Measurements from ENCODE around the gene TSTD1. TPM values are rescaled to one million over a fixed set of nuclear protein-coding genes. Genes with fewer than 3 reads are reported as not detected.
A peak's percentile ranks its signal among the peaks of the same experiment; 100 is the strongest.

Gene TSTD1
- total and polyA plus RNA-seq, 2 donors (not counting 1 experiment from before 2014, with no cell fraction given) = 0.24 to 0.66 TPM

DNA sequence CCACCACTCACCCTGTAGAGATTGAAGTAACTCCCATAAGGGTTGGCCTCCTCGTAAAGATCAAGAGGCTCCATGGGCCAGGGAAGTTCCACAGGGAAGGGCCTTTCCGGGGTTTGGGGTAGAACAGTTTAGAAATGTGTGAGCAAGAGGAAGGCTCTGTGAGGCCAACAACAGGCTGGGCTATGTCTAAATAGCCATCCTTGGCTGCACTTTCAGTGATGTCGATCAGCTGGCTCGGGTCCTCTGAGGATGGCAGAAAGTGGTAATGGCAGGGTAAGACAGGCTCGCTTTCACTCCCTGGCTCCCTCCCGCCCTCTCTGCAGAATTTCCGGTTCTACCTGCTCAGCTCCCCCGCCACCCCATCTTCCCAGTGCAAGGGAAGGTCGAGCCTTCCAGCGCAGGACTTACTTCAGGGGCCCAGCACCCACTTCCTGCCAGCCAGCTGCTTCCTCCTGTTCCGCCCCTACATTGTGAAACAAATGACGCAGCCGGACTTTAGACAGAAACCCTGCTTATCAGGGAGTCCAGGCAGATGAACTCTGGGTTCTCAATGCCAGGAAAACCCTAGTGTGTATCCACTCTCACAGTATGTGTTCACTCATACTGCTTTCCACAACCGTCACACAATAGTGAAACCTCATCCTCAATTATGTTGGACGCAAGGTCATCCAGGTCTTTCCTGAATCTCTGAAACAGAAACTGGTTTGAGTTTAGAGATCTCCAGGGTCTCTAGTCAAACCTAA lies 25.1 kb downstream of the TSTD1 start:
- Histone ChIP-seq H3K79me2 (ENCODE audit: control insufficient read depth, insufficient read depth, low read length) (no peaks in the 10 kb centered on the region), H3K4me3 (replicated peaks in 1 of 4; ENCODE audit: control extremely low read depth in 1 of 4, insufficient read depth in 1 of 4, low read depth in 3 of 4, low read length in 4 of 4) (no peak overlapping the region), H3K27ac (ENCODE audit: insufficient read depth, low read length) (no peak overlapping the region), H3K9me3 (ENCODE audit: control insufficient read depth, insufficient read depth, low read depth, low read length) (no peaks in the 10 kb centered on the region), H2AFZ (ENCODE audit: low read length) (no peak overlapping the region), H3K4me1 (ENCODE audit: control insufficient read depth, extremely low read depth, insufficient read depth, low read length) (no peaks in the 10 kb centered on the region), H3K36me3 (ENCODE audit: control insufficient read depth, insufficient read depth, low read length) (no peaks in the 10 kb centered on the region), H3K9ac (ENCODE audit: insufficient read depth, low read length) (no peak overlapping the region), H3K27me3 (ENCODE audit: control insufficient read depth, insufficient read depth, low read length) (peaks cover 4% of the 10 kb centered on the region), H4K20me1 (ENCODE audit: control insufficient read depth, extremely low read depth, insufficient read depth, low read length) (no peaks in the 10 kb centered on the region), H3K4me2 (ENCODE audit: extremely low read depth, insufficient read depth, low read length) (peak overlapping the region; percentile 11)
- no peak for TF ChIP-seq EZH2 (IDR thresholded peaks at IDR 0.05; ENCODE audit: low read length, missing control alignments)
- TF ChIP-seq, protein P1, sequence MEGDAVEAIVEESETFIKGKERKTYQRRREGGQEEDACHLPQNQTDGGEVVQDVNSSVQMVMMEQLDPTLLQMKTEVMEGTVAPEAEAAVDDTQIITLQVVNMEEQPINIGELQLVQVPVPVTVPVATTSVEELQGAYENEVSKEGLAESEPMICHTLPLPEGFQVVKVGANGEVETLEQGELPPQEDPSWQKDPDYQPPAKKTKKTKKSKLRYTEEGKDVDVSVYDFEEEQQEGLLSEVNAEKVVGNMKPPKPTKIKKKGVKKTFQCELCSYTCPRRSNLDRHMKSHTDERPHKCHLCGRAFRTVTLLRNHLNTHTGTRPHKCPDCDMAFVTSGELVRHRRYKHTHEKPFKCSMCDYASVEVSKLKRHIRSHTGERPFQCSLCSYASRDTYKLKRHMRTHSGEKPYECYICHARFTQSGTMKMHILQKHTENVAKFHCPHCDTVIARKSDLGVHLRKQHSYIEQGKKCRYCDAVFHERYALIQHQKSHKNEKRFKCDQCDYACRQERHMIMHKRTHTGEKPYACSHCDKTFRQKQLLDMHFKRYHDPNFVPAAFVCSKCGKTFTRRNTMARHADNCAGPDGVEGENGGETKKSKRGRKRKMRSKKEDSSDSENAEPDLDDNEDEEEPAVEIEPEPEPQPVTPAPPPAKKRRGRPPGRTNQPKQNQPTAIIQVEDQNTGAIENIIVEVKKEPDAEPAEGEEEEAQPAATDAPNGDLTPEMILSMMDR (conservative IDR thresholded peaks at IDR 0.05 in 1 of 2, IDR thresholded peaks at IDR 0.05 in 1 of 2; ENCODE audit: low read depth in 1 of 2, low read length in 2 of 2) = no peak
- peak; percentile 60 to 87 for DNase-seq (ENCODE audit: low read depth in 2 of 2)

DNA sequence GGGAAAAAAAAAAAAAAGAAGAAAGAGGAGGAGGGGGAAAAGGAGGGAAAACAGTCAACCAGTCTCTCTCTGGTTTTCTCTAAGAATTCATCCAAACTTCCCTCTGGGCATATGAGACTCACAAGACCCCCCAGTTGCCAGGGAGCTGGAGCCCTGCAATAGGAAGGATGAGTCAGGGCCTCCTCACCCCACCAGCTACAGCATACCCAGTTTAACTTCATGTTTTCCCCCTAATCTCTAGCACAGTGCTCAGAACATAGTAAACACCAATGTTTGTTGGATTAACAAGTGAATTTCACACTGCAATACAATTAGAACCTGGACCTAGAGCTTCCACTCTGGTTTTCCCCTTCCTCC lies 25.7 kb downstream of the TSTD1 start:
- no peaks in the 10 kb centered on the region for H3K79me2 ChIP-seq (ENCODE audit: control insufficient read depth, insufficient read depth, low read length)
- DNase-seq (ENCODE audit: low read depth in 2 of 2) = no peak

DNA sequence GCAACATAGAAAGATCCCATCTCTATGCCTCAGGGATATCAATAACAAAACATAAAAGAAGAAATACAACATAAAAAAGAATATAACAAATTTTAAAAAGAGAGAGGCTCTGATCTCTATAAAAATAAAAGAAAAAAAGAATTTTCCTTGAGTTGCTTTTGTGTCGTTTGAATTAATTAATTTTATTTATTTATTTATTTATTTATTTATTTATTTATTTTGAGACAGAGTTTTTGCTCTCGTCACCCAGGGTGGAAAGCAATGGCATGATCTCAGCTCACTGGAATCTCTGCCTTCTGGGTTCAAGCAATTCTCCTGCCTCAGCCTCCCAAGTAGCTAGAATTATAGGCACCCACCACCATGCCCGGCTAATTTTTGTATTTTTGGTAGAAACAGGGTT lies 26.3 kb downstream of the TSTD1 start:
- DNase-seq (ENCODE audit: low read depth in 2 of 2) = no peak
- Histone ChIP-seq H2AFZ (ENCODE audit: low read length) (no peak overlapping the region), H3K79me2 (ENCODE audit: control insufficient read depth, insufficient read depth, low read length) (no peaks in the 10 kb centered on the region), H3K36me3 (ENCODE audit: control insufficient read depth, insufficient read depth, low read length) (no peaks in the 10 kb centered on the region), H3K9ac (ENCODE audit: insufficient read depth, low read length) (no peak overlapping the region), H4K20me1 (ENCODE audit: control insufficient read depth, extremely low read depth, insufficient read depth, low read length) (no peaks in the 10 kb centered on the region), H3K9me3 (ENCODE audit: control insufficient read depth, insufficient read depth, low read depth, low read length) (no peaks in the 10 kb centered on the region), H3K27ac (ENCODE audit: insufficient read depth, low read length) (no peak overlapping the region), H3K4me2 (ENCODE audit: extremely low read depth, insufficient read depth, low read length) (no peak overlapping the region), H3K4me1 (ENCODE audit: control insufficient read depth, extremely low read depth, insufficient read depth, low read length) (no peaks in the 10 kb centered on the region), H3K27me3 (ENCODE audit: control insufficient read depth, insufficient read depth, low read length) (no peaks in the 10 kb centered on the region), H3K4me3 (replicated peaks in 1 of 4; ENCODE audit: control extremely low read depth in 1 of 4, insufficient read depth in 1 of 4, low read depth in 3 of 4, low read length in 4 of 4) (no peak overlapping the region)
- no peak for TF ChIP-seq EZH2 (IDR thresholded peaks at IDR 0.05; ENCODE audit: low read length, missing control alignments)
- TF ChIP-seq, protein P1 (conservative IDR thresholded peaks at IDR 0.05 in 1 of 2, IDR thresholded peaks at IDR 0.05 in 1 of 2; ENCODE audit: low read depth in 1 of 2, low read length in 2 of 2) = no peak

More for the DNA sequence above, 25.7 kb downstream of the TSTD1 start:
- no peak overlapping the region for H3K4me3 ChIP-seq (replicated peaks in 1 of 4; ENCODE audit: control extremely low read depth in 1 of 4, insufficient read depth in 1 of 4, low read depth in 3 of 4, low read length in 4 of 4)
- no peak overlapping the region for H3K27ac ChIP-seq (ENCODE audit: insufficient read depth, low read length)
- no peak overlapping the region for H2AFZ ChIP-seq (ENCODE audit: low read length)
- H3K9ac ChIP-seq (ENCODE audit: insufficient read depth, low read length) = no peak overlapping the region
- H3K4me1 ChIP-seq (ENCODE audit: control insufficient read depth, extremely low read depth, insufficient read depth, low read length) = no peaks in the 10 kb centered on the region
- no peak overlapping the region for H3K4me2 ChIP-seq (ENCODE audit: extremely low read depth, insufficient read depth, low read length)
- no peaks in the 10 kb centered on the region for H3K9me3 ChIP-seq (ENCODE audit: control insufficient read depth, insufficient read depth, low read depth, low read length)
- peaks cover 4% of the 10 kb centered on the region for H3K27me3 ChIP-seq (ENCODE audit: control insufficient read depth, insufficient read depth, low read length)
- no peaks in the 10 kb centered on the region for H3K36me3 ChIP-seq (ENCODE audit: control insufficient read depth, insufficient read depth, low read length)
- no peaks in the 10 kb centered on the region for H4K20me1 ChIP-seq (ENCODE audit: control insufficient read depth, extremely low read depth, insufficient read depth, low read length)
- TF ChIP-seq, protein P1 (conservative IDR thresholded peaks at IDR 0.05 in 1 of 2, IDR thresholded peaks at IDR 0.05 in 1 of 2; ENCODE audit: low read depth in 1 of 2, low read length in 2 of 2) = no peak
- no peak for TF ChIP-seq EZH2 (IDR thresholded peaks at IDR 0.05; ENCODE audit: low read length, missing control alignments)
